Heart left ventricle (tissue), 13 donors: ENCODE data around the gene ELMOD1.

Experiments used
- POLR2A ChIP-seq, 2 donors: fragments of 450-650 bp; IDR thresholded peaks; one replicate each; pipeline ENCODE4 v1.6.1; 2017; ENCODE audit warnings: antibody characterized with exemption in 2 of 2, mild to moderate bottlenecking in 2 of 2, moderate library complexity in 2 of 2
- TF ChIP-seq, protein P1 (sequence below), 12 donors: fragments of 200-600 bp; sonication (generic) in 4 of 12; IDR thresholded peaks; one replicate each; pipeline versions ENCODE4 v1.5.0 to v1.8.0; 2018 to 2022; ENCODE audit warnings: antibody characterized with exemption in 12 of 12, mild to moderate bottlenecking in 5 of 12
- donor health status: ischemic (EF 13 %, LVEDD 7.1; RV severe dilation, severe dysfunction).
- donor health status: DM: no; HTN: yes; CAD: no.
- donor health status: DM: no; HTN: no; CAD: no.
- donor health status: ischemic (EF 25% LVEDD 6.9; RV normal size, moderate dysfunction).
- donor health status: ischemic (EF 25% LVEDD 5.7; RV mildly dilated, moderate dysfunction).
- donor health status: ischemic (EF 35%, LVEDD 5.7; RV mildly dilated, moderate dysfunction).
- donor health status: nonischemic (EF 11% LVEDD 7.7; RV severe dilation, severe dysfunction).
- donor health status: DM: yes; HTN: yes; CAD: no.
- donor health status: PGD.
- donor health status: ischemic (EF 29% LVEDD 5.4; RV normal size, mild dysfunction).
- donor health status: nonischemic (EF 23%, LVEDD 6.1; RV moderate dilation, normal function).

DNA sequence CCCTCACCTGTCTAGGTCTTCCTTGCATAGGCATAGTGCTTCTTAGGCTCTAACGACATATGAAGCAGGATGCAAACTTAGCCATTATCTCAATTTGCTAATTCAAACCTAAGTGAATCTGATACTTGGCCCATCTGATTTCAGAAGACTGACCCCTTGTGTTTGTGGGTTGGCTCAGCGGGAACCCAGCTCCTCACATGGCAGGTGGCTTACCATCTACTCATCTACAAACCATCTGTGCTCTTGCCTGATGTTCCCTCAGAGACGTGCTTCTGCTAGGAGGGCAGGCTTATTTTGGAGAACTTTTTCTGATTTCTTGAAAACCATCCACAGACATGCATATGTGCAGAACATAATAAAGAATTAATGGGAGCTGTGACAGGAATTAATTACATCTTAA is 15.2 kb downstream of the ELMOD1 start:
- no peak for TF ChIP-seq POLR2A (IDR thresholded peaks at IDR 0.05)
- TF ChIP-seq, protein P1, sequence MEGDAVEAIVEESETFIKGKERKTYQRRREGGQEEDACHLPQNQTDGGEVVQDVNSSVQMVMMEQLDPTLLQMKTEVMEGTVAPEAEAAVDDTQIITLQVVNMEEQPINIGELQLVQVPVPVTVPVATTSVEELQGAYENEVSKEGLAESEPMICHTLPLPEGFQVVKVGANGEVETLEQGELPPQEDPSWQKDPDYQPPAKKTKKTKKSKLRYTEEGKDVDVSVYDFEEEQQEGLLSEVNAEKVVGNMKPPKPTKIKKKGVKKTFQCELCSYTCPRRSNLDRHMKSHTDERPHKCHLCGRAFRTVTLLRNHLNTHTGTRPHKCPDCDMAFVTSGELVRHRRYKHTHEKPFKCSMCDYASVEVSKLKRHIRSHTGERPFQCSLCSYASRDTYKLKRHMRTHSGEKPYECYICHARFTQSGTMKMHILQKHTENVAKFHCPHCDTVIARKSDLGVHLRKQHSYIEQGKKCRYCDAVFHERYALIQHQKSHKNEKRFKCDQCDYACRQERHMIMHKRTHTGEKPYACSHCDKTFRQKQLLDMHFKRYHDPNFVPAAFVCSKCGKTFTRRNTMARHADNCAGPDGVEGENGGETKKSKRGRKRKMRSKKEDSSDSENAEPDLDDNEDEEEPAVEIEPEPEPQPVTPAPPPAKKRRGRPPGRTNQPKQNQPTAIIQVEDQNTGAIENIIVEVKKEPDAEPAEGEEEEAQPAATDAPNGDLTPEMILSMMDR (IDR thresholded peaks at IDR 0.05) = no peak
